Transverse colon (tissue), 4 donors: Measurements from ENCODE around the gene KIF21A.

ENCODE experiments used
- CTCF ChIP-seq, 5 experiments: fragments of 200-600 bp in 3 of 5; fragments of 450-650 bp in 2 of 5; sonication (generic) in 3 of 5; IDR thresholded peaks; 1 replicate in 2 of 5; 2 replicates in 3 of 5; pipeline ENCODE4 v1.5.1; 2016 to 2017; ENCODE audit warnings: antibody characterized with exemption in 5 of 5, inconsistent platforms in 3 of 5, mild to moderate bottlenecking in 2 of 5, moderate library complexity in 1 of 5
- EP300 ChIP-seq: sonication (generic); formaldehyde crosslinking; IDR thresholded peaks from one replicate; pipeline ENCODE4 v1.6.1; 2017; ENCODE audit warnings: antibody characterized with exemption, low read depth
- POLR2A ChIP-seq: fragments of 450-650 bp; IDR thresholded peaks from one replicate; pipeline ENCODE4 v1.6.1; 2016; ENCODE audit warnings: antibody characterized with exemption, mild to moderate bottlenecking, moderate library complexity
- POLR2AphosphoS5 ChIP-seq, 3 donors: sonication (generic); formaldehyde crosslinking; IDR thresholded peaks; one replicate each; pipeline ENCODE4 v1.6.1; 2016; ENCODE audit warnings: antibody characterized with exemption in 3 of 3

GRCh38 chr12:39426636-39427240 is 16.2 kb downstream of the KIF21A start:
- no peak for TF ChIP-seq POLR2A
- no peak for TF ChIP-seq CTCF (IDR thresholded peaks at IDR 0.05)
- no peak for TF ChIP-seq EP300
- TF ChIP-seq POLR2AphosphoS5 (IDR thresholded peaks at IDR 0.05) = no peak
